NCI-H146 treated with DMSO at 0.1 percent for 48 hours (cell line): Measurements from ENCODE around the gene PHLPP1.

Experiments
- DNase-seq: peaks from one replicate; lab custom pipeline; 2025; ENCODE audit not compliant: unreplicated experiment; lab: John Stamatoyannopoulos, UW

PHLPP1 gene

DNA sequence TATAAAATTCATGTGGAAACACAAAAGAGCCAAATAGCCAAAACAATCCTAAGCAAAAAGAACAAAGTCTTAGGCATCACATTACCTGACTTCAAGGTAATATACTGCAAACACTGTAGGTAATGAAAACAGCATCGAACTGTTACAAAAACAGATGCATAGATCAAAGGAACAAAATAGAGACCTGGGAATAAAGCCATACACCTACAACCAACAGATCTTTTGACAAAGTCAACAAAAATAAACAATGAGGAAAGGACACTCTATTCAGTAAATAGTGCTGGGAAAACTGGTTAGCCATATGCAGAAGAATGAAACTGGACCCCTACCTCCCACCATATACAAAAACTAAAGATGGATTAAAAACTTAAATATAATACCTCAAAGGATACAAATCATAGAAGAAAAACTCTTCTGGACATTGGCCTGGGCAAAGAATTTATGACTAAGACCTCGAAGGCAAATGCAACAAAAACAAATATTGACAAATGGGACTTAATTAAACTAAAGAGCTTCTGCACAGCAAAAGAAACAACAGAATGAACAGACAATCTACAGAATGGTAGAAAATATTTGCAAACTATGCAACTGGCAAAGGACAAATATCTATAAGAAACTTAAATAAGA, 218.0 kb downstream of the PHLPP1 start:
- no peak for DNase-seq

DNA sequence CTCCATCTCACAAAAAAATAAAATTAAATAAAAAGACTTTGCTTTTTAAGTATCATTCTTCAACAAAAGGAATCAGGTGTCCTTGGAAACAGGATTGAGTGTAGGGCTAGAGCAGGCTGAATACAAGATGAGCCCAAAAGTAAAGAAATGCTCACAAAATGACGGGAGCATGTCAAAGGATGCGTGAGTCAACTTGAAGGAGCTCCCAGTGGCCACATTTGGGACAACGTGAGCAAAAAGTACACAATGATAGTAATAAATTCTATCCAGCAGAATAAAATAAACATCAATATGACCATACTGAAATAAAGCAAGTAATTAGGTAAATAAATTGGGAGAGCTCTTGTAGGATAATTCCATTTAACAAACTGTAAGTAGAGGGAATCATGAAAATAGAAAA, 220.7 kb downstream of the PHLPP1 start:
- DNase-seq = no peak

DNA sequence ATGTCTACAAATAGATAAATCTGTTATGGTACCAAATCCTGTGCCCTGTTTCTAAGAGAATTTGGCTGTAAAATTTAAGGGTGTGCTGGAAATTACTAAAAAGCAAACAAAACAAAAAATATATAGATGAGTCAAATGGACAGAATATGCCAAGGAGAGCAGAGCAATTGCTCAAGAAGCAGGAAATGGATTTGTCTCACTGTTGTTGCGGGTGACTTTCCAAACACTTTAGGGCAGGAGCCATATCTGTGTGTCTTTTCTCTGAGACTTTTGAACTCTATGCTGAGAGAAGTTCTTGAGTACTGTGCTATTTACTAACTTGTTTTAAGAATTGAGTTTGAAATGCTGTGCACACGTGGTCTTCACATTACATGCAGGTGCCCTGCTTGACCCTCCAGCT, 221.7 kb downstream of the PHLPP1 start:
- no peak for DNase-seq

DNA sequence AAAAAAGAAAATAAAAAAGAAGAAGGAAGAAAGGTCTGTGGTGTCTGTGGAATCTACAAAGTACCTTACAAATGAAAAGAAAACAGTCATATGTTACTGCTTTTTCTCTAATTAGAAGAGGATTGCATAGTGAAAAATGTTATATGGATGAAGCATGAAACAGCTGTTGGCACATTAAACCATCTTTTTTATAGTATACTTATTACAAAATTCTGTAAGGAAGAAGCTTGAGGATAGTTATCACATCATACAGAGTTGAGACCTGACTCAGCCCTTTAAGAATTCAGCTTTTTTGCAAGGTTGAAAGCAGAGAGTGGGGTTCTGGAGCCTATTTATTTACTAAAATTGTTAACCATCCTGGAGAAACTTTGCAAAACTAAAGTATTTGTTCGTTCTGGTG, 222.7 kb downstream of the PHLPP1 start:
- no peak for DNase-seq

DNA sequence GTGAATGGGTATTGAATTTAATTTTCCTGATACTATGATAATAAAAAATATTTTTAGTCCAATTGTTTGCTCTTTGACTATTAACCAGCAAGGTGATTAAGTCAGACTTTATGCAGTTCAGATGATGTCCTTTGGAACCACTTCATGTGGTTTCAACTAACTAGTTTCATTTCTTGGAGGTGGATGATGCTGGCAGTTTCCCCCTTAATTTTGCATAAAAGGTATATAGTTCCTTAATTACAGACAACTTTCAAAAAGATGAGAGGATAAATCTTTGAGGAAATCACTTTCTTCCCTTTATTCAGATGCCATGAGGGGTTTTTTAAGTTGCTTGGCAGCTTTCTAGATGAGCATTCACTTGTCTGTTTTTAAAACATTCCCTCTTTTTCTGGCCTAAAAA, 223.1 kb downstream of the PHLPP1 start:
- no peak for DNase-seq

DNA sequence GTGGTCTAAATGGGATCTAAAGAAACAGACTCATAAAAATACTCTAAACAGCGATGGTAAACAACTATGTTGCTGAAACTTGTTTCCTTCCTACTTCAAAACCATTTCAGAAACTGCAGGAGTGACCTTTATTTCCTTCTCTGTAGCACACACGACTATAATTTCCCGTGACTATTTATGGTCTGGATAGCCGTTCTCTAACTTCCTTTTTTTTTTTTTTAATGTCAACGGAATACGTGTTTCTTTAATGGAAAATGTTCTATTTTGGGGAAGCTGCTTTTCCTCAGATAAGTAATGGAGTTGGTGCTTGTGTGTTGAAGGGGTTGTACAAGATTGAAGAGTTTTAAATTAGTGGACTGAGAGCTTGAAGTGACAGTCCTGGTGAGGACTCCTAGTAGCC, 224.1 kb downstream of the PHLPP1 start:
- no peak for DNase-seq

DNA sequence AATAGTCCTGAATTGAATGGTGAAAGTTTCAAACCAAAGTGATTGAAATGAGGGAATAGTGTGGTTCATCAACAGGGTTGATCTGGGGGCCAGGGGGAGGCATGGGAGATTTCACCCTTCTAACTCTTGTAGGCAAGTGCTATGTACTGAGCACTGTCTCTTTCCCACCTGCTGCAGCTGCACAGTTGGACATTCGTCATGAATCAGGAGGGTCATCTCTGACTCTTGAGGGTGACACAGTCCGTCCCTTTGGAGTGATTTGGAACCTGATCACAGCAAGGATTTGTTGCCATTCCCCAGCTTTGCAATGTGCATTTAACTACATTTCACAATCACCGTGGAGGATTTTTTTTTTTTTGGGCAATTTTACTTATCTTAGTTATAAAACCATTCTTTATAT, 224.6 kb downstream of the PHLPP1 start:
- no peak for DNase-seq

DNA sequence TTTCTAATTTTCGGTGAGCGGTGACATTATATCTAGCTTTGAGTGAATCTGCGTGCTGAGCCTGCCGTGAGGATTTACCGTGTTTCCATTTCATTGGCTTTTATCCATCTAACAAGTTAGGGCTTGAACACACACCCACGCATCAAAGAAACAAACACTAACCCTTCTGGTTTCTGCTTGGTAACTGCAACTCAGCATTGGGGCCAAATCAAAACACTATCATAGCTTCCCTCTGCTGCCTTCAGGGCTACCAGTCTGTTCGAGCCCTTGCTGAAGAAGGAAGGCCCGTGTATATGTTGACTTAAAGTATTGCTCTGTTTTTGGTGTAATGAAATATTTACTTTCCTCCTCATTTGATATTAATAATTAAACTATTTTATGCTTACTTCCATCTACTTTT, 227.2 kb downstream of the PHLPP1 start:
- no peak for DNase-seq

DNA sequence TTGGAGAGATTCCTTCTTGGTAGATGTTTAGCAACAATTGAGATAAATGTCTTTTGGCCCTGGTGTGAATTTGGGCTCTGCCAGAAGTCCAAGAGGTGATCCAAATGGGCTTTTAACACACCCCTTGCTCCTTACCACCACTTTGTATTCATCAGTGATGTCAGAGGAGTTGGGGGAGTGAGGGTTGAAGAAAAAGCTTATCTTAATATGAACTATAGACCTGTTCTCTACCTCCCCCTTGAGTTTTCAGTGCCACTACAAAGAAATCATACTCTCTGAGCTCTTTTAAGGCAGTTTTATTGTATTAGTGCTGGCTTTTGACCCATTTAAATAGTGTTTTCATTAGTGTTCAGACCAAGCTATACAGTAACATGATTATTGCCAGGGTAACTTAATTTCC, 229.1 kb downstream of the PHLPP1 start:
- DNase-seq = no peak

DNA sequence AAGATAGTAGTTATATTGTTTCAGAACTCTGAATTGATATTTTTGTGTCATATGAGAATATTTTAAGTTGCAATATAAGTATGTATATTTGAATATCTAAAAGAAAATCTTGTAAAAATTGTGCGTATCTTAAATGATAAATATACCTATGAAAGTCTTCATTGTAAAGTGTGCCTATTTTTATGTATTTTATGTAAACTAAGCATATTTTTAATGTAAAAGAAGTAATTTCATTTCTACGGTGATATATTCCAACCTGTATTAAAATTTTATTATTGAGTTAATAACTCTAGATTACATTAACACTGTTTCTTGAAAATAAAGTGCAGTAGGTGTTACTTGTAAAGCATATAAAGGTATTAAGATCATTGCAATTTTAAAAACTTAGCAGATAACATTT, 233.4 kb downstream of the PHLPP1 start:
- DNase-seq = no peak

DNA sequence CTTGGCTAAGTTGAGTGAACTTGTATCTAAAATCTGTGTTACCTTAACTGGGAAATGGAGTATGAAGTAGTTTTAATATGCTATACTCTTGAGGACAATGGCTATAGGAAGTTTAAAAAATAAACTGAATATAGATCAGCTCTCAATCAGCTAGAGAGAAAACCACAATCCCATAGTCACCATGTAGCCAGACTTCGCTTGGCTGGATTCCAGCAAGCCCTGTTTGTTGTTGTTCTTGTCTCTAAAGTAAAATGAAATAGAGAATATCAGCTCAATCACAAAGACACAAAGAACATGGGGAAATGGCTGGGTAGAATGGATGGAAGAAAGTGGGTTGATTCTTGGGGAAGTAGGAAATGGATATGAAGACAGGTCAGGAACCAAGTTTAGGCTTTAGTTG, 234.9 kb downstream of the PHLPP1 start:
- DNase-seq = no peak

DNA sequence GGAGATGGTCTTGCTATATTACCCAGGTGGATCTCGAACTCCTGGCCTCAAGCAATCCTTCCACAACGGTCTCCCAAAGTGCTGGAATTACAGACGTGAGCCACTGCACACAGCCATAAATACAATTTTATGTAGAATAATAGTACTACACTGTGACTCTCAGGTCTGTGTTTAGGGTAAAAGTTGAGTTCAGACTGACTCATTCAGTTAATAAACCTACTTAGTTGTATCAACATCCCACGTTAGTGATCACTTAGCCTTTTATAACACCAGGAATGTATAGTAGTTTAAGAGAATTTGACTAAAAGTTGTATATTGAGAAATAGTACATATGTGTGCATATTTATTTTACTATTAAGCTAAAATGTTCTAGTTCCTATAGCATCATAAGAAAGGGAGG, 237.5 kb downstream of the PHLPP1 start:
- no peak for DNase-seq

DNA sequence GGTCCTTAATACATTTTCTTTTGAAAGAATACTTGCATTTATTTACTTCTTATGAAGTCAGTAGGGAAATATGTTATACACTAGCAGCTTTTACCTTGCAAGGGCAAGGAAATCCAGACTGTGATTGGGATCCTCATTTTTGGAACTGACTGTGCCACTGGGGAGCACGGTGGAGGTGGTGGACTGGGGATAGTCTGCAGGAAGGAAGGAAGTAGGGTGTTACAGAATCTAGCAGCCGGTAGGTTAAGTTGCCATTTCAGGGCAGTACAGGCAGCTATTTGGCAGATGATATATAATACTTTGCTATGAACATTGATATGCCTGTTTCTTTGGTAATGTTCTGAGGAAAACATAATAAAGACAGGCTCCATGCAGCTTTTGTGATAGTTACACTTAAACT, 238.3 kb downstream of the PHLPP1 start:
- DNase-seq = no peak

DNA sequence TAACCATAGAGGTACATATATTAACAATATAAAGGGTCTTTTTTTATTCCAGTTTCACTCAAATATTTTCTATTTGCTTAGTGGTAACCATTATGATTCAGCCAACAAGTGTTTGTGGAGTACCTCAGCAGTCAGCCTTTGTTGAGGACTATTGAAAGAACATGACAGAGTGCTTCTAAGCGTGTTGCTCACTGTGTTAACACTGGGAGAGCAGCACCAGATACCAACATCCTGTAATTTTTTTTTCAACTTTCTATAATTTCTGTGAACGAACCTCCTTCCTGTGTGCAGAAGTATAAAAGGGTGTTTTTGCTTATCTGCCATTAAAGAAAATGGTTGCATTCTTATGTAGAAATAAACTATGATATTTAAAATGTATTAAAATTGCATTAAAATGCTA, 239.0 kb downstream of the PHLPP1 start:
- peak; percentile 81 for DNase-seq

DNA sequence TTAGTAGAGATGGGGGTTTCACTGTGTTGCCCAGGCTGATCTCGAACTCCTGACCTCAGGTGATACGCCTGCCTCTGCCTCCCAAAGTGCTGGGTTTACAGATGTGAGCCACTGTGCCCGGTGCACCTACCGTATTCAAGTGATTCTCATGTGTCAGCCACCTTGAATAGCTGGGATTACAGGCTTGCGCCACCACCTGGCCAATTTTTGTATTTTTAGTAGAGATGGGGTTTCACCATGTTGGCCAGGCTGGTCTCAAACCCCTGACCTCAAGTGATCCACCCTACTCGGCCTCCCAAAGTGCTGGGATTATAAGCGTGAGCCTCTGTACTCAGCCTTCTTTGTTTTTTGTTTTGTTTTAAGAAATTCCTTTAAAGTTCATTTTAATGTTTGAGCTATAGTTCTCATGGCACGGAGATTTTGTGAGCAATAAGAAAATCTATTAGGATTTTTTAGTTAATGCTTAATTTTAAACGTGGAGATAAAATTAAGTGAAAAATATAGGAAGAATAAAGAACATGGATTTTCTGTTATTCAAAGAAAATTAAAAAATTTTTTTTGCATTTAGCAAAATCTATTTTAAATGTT, 242.6 kb downstream of the PHLPP1 start:
- peak; percentile 27 for DNase-seq

DNA sequence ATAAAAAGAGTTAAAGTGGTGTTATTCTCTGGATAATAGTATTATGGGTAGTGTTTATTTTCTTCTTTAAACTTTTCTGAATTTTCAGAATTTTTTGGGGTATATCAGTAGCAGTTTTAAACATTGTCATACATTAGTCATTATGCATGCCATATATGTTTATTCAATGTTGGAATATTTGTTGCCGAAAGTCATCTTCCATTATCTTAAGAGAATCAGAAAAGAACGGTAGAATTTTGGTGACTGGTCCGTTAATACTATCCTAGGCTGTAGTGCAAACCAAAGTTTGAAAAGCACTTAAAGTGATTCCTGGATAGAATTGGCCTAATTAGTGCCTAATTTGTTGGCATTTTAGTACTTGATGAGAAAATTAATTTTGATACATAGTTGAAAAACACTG, 244.1 kb downstream of the PHLPP1 start:
- DNase-seq = no peak

DNA sequence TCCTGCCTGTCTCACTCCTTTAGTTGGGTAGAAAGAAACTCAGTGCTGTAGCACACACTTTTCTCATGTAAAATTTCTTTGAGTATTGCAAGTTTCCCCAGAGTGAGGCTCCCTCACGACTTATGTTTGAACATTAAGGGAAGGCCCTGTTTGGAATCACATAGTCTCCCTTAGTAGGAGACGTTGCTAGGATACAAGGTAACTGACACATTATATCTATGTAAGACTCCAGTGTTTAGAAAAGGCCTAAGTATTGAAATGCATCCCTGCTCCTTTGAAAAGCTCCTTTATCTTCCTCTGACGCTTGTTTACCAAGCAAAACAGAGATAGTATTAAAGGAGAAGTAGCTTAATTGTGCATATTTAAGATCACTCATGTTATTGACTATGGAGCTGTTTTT, 248.2 kb downstream of the PHLPP1 start:
- DNase-seq = peak; percentile 96

DNA sequence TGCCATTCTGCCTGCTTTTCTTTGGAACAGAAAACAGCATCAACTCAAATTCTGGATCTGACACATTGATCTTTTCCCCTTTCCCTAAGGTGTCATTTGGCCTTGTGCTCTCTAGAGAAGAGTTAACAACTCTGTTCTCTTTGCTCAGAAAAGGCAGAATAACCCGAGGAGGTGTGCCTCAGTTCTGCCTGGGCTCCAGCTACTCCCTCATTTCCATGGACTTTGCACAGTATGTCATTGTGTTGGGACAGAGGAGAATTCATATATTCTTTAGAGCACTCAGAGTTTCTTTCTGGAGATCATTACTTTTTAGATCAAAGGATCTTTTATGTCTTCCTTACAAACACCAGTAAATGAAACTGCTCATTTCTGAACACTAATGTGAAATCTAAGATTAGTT, 249.1 kb downstream of the PHLPP1 start:
- no peak for DNase-seq

DNA sequence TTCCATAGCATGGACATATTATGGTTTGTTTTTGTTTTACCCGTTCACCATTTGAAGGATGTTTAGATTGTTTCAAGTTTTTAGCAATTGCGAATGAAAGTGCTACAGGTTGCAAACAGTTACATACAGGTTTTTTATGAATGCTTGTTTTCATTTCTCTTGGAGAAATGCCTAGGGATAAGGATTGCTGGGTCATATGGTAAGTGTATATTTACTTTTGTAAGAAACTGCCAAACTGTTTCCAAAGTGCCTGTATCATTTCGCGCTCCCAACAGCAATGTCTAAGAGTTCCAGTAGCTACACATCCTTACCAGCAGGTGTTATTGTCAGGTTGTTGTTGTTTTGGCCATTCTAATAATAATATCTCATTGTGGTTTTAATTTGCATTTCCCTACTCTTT, 251.7 kb downstream of the PHLPP1 start:
- no peak for DNase-seq

DNA sequence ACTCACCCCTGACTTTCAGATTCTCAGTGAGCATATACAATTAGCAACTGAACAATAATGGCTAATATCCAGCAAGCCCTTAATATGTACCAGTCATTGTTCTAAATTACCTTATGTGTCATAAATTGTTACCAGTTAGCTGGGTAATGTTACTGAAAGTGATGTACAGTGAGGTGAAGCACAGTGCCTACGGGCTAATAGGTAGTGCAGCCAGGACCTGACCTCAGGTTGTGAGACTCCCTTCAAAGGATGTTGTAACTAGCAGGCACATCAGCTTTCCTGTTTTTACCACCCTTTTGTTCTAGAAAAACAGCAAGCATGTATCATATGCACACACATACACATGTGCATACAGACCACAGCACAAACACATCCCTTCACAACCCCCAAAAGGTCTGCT, 258.3 kb downstream of the PHLPP1 start:
- no peak for DNase-seq

DNA sequence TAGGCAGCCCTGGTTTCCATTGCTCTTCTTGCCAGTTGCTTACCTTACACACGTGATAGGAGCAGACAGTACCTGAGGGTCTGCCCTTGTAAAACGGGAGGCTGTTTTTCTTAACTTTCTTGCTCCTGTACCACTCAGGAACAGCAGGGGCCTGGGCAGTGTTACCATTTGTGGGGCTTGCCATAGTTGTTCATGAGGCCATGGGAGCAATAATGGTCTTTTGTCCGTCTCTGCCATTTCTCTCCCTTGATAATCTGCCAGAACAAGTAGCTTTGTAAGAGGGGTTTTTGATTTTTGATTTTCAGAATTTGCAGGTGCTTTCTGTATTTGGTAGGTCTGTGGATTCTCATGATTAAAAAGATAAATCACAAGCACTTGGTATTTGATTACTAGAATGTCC, 259.0 kb downstream of the PHLPP1 start:
- DNase-seq = no peak

DNA sequence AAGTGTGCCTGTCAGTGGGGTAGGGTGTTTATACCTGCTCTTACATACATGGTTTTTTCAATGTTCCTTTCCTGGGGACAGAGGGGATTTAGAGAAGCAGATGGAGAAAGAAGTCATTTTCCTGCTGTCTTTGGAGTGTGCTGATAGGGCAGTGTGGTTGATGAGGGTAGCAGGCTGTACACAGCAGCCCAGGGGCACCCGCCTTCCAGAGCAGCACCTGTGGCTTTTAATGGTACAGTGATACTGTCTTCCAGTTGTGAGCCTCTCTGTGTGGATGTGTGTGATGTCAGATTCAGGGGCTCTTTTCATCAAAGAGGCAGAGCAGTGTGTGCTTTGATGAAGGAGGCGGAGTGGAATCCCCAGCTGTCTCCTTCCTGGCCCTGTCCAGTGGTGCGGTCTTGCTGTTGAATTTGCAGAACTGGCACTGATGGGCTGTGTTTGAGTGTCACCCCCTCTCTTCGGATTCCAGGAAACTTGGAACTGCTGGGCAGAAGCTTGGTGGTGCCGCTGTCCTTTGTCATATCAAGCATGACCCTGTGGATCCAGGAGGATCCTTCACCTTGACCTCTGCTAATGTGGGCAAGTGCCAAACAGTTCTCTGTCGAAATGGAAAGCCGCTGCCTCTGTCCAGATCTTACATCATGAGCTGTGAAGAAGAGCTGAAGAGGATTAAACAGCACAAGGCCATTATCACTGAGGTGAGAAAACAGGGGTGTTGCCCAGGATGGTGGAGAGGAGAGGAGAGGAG, 259.8 kb downstream of the PHLPP1 start:
- no peak for DNase-seq

DNA sequence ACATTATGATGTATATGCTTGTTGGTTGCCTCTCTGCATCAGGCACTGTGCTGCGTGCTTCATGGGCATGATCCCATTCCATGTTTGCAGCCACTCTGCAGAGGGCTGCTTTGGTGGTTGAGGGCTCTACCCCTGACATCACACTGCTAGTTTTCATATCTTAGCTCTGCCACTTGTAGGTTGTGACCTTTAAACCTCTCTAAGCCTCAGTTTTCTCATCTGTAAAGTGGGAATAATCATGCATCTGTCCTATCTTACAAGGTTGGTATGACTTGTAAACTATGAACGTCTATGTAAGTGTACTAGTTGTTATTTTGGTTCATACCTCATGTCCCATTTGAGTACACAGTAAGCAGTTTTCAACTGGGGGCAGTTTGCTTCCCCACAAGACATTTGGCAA, 260.4 kb downstream of the PHLPP1 start:
- DNase-seq = no peak
